ENCODE results near the gene HTR2B.

GRCh38 chr2:231111987-231112386 lies 12.9 kb downstream of the HTR2B start:
- TF ChIP-seq POLR2A (IDR thresholded peaks at IDR 0.05; ENCODE audit: low read length) (no peak), GATA1 (IDR thresholded peaks at IDR 0.05; ENCODE audit: low read depth, low read length) (no peak)

Data from erythroblast (primary cell).